Non-pigmented ciliary epithelial cell (primary cell): Measurements from ENCODE around the gene ARFIP1.

Experiments
- DNase-seq: peaks from one replicate; pipeline ENCODE4 v3.0.0-alpha.2; 2010; ENCODE audit warnings: low read depth

Gene ARFIP1

DNA sequence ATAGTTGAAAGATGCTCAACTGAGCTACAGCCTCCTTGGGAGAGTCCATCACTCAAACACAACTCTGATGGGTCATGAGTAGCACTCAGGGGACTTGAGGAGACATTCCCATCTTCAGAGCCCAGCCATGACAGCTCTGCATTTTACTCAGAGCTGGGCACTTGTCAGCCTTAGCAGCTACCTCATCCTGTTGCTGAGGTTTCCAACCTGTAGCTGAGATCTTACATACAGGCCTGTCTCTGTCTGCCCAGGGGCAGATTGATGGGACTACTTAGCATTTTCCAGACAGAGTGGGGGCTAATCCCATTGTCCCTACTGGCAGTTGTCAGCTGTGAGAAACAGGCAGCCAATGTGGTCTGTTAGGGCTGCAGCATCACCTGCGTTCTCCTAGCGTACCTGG is 159.9 kb downstream of the ARFIP1 start:
- DNase-seq, result no peak

DNA sequence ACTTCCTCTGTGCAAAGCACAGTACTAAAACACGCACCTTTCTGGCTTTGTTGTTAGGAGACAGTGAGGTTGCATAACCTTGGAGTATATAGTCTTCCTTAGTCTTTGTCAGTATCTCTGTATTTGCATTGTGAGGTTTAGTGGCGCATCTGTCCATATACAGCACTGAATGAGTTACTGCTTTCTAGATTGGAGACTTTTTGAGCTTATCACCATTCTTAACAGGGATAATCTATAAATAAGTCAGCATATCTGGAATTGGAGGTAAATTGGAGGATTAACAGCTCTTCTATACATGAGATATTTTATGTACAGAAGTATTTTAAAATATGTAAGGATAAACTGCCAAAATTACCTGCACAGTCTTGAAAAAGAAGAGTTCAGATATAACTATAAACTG is 160.7 kb downstream of the ARFIP1 start:
- DNase-seq, result no peak

DNA sequence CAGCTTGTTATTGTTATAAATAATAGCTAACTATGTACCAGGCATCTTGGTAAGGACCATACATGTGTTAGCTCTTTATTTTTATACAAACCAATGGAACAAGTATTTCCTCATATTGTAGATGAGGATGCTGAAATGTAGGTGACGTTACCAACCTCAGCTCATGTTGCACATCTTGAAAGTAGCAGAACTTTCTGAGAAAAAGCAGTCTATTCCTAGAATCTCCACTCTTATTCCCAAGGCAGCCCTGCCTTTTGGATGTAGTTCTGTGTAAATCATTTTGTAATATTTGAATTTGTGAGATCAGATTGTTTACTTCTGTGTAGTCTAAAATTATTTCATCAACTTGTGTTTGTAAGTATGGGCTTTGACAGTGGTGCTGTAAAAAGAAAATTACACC is 161.7 kb downstream of the ARFIP1 start:
- no peak for DNase-seq

DNA sequence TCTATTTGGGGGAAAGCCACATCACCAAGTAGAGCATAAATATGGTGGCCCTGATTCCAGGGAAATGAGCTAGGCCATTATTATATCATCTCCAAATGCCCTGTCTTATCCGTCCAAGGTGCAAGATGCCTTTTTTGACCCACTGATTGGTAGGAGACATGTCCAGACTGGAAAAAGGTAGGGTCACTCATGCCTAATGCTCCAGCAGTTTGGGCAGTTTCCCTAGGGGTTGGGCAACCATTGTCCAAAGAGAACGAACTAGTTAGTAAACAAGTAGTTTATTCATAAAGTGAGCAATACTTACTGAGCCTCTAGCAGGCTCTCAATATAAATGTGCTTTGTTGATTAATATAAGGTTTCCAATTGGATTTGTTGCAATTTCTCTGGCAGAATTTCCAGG is 162.6 kb downstream of the ARFIP1 start:
- no peak for DNase-seq

DNA sequence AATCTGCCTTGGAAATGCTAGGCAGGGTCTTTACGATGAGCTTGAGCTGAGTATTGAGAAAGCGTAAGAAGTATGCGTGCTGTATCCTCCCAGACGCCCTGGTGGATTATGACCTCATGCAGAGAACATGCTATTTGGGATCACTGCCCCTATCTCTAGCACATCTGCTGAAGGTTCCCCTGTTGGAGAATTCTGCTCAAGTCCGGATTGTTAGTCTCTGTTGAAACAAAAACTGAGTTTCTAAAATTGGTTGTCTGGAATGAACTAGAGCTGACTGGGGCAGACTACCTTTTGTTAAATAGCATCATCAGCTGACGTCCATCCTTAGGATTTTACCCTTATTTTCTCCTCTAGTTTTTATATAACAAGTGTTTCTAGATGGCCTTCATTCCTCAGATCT is 163.9 kb downstream of the ARFIP1 start:
- peak; percentile 46 for DNase-seq

DNA sequence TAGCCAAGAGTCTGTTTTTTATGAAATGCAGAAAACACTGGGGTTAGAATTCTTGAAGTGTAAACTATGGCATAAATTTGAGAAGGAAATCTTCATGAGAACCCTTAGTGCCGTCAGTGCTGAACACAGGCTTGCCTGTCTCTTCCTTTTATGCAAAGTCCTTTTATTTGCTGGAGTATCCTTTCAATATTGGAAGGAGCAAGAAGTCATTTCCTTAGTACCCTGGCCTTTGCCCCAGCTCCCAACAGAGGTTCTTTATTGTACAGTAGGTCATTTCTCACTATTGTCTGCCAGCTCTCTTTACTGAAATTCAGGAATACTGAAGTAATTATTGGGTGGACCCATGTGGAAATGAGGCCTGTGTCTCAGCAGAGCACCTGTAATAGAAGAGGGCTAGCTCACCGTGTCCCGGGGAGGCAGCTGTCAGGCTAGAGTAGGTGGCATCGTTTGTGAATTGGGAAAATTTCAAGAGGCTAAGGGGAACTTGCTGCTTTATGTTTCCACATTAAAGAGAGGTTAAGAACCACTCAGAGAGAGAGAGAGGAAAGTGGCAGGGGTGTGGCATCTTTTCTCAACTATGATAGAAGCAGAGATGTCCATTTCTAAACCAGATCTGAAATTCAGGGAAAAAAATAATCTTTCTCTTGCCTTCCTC is 165.0 kb downstream of the ARFIP1 start:
- no peak for DNase-seq

DNA sequence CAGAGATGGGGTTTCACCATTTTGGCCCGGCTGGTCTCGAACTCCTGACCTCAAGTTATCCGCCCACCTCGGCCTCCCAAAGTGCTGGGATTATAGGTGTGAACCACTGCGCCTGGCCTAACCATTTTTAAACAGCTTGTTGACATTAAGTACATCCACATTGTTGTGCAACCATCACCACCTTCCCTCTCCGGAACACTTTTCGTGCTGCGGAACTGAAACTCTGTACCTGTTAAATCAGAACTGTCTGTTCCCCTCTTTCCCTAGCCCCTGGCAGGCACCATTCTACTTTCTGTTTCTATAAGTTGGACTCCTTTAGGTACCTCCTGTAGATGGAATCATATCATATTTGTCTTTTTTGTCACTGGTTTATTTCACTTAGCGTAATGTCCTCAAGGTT is 165.9 kb downstream of the ARFIP1 start:
- no peak for DNase-seq

DNA sequence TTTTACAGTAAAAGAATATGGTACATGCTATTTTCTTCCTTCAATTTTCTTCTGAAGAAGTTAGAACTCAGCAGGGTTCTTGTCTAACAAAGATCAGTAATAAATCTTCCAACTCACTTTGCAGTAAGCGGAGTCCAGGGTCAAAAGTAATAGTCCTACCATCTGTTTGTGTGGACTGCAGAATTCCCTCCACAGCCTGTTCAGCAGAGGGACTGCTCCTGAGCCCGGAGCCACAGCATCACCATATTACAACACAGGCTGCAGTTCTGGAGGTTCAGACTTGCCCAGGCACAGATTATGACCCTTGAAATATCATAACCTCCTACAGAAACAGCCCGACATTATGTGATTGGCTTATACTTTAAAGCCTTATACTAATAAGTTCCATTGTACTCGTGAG is 166.7 kb downstream of the ARFIP1 start:
- no peak for DNase-seq

DNA sequence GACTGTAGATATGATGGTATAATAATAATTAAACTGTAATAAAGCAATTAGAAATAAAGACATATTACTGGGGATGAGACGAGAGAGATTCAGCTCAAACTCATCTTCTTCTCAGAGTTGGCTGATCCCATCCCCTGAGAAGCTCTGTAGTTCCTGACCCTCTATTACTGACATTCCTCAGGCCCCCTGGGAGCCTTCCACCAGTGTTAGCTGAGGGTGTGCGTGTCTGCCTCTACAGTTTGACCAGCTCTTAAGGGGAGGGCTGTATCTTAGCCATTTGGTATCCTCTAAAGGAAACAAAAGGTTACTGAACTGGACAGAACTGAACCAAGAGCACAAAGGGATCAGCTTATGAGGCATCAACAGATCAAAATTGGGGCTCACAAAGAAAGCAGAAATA is 167.6 kb downstream of the ARFIP1 start:
- DNase-seq, result no peak

DNA sequence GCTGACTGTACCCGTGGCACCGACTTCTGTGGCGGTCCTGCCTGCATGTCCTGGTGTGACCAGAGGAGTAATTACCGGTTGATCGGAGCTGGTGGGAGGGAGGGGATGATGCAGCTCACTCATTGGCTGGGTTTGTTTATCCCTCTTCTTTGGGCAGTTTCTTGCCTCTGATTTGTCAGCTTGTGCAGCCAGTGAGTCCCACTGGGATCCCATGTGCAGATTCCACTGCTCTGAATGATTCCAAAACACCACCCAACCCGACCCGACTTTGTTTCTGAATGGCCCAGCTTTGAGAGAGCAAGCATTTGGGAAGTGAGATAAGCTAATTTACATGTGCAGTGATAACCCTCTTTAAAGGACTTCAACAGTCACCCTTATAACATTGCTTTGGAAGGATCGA is 170.2 kb downstream of the ARFIP1 start:
- no peak for DNase-seq

DNA sequence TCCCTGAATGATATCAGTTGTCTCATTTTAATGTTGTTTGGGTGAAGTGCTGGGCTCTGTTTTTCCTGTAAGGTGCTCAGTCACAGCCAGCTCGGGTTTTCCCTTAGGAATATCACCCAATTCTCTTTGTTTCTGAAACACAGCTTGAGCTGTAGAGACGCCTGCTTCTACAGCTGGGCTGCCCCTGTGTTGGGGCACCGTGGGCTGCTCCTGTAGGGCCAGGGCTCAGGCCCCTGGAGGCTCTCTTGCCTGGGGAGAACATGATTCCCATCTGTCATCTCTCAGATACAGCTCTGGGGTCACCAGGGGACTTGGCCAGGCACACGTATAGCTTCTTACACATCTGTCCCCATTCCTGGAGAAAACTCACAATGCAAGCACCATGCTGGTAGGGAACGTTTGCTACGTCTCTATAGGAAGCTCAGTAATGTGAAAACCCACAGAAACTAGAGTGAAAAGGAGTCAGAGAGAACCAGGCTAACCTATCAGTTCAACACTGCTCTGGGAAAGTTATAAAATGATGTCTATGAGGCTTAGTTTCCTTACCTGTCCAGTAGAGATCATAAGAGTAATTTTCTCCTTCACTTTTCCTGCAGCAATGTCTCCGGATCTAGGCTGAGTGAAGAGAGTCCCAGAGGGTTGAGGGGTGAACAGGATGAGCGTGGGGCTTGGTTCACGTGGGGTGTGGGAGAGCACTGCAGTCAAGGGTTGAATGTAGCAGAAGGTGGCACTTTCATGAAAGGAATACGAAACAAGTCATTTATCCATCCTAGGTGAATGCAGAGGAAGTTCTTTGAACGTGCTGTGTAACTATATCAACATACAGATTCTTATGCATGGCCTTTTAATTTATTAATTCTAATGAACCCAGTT is 170.9 kb downstream of the ARFIP1 start:
- no peak for DNase-seq

DNA sequence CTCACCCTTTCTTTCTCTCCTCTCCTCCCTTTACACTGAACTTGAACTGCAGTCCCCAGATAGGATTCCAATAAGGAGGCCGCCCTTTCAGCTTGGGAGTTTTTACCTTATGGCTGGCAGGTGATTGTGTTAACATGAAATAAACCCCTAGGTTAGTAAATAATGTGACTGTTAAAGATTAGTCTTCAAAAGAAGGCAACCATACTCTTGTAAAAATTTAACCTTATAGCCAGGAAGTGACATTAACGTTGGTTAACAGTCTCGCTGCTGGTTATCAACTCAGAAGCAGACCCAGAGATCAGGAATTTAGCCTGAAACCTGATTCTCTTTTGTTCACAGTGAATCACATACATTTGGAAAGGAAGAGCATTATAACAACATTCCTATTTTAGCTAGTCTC is 171.6 kb downstream of the ARFIP1 start:
- DNase-seq, result no peak

DNA sequence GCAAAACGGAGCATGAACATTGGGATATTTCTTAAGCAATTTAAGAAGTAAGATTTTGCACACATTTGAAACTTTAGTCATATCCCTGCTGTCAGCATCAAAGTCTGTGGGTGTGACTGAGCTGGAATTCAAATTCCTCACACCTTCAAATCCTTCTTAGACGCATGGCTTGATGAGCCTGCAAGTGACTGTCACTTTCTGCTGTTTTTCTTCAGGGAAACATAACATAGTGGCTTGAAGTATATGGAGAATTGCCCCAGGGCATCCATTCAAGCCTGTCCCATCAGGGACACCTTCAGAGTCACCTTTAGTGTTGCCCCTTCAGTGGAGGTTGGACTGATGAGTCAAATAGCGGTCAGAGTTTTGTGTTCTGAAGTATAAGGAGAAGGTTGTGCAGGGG is 173.8 kb downstream of the ARFIP1 start:
- no peak for DNase-seq

DNA sequence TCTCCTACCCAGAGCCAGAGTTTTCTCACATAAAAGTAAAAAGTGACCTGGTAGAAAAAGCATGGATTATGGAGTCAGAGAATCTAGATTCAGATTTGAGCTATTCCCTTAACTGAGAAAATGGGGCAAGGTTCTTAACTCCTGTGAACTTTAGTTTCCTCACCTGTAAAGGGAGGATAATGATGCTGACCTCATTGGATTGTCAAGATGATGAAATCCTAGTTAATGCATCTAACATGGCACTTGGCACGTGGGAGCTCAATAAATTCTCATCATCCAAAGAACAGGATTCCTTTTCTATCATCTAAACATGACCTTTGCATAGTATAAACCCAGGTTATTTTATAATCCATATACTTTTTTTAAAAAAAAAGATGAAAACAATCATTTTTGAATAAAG is 175.0 kb downstream of the ARFIP1 start:
- no peak for DNase-seq

DNA sequence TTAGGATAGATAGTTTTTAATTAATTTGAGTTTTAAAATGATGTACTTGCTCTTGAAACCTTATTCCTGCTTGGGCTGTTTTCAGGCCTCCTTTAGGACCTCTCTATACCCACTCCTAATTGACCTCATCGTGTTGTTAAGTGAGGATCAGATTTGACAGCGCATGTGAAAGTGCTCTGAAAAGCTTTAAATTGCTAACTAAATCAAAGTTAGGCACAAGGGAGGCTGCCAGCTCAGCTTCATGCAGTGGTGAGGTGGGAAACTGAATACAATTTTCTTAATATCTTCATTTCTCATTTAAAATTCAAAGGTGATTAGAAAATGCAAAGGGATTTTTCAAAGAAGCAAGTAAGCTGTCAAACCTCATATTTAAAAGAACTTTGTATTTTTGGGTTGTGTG is 176.4 kb downstream of the ARFIP1 start:
- no peak for DNase-seq

DNA sequence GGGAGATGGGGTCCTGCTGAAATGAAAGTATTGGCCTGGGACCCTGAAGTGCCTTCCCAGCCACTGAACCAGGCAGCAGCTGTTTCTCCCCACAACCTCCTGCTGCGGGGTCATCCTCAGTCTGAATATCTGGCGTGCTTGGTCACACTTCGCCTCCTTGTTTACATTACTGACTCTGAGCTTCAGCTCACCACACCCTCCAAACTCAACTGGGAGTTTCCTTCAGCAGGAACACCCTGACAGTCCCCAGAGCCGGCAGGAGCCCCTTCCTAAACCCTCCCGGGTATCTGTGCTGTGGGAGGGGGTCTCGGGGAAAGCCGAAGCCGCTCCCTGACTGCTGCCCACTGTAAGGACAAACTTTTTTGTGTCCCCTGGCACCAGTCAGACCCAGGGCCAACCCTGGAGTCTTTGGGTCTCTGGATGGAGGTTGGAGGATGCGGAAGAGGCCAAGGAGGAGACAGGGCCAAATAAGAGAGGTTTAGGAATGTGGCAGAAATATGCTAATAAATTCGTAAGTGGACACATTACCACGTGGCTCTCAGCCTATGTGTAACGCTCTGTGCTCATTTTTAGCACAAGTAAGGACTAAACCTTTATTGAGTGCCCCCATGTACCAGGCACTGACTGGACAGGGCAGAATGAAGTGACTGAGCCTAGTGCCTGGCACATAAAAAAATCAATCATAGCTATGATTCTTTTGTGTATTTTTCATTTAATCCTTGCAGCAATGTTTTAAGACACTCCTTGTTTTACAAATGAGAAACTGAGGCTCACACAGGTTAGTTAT is 177.1 kb downstream of the ARFIP1 start:
- peak; percentile 61 for DNase-seq

DNA sequence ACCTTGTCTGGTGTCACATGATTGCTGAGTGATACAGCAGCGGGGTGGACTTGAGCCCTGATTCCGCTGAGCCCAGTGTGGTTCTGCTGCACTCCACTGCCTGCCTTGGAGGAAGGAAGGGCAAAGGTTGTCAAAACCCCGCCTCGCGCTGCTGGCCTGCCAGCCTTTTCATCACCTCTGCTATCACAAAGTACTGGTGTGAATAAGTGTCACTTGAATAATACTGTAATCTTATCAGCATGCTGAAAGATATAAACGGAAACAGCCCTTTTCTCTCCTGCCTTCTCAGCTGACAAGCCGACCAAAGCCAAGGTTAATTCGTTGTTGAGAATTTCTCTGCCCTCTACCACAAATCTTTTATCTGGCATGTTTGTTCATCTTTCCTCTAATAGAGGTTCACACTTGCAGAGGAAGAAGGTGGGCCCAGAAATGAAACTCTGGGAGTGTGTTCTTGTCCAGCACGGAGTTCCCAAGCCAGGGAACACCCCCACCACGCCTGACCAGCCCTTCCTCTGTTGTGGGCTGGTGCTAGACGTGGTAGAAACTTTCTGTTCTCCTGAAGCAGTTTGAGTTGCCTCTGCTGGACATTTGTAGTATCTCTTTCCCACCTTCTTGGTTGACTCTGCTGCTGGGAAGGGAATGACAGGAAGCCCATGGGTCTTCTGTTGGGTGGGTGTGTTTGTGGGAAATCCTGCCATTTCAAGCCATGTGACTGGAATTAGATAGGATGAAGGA is 177.8 kb downstream of the ARFIP1 start:
- DNase-seq, result no peak

DNA sequence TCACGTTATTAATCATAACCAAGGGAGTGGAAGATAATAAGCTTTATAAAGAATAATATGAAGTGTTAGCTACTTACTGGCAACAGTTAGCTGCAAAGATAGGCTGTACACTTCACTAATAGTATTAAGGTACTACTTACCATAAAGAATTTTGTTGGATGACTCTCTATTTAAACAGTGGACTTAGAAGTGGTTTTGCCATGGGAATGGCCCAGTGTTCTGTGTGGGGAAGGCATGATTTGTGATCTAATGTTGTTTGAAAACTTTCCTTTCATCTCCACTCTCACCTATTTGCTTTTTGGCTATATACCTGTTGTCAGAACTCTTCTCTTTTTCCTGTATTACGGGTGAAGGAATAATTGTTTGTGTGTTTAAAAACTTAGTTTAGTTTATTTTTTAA is 179.3 kb downstream of the ARFIP1 start:
- no peak for DNase-seq

DNA sequence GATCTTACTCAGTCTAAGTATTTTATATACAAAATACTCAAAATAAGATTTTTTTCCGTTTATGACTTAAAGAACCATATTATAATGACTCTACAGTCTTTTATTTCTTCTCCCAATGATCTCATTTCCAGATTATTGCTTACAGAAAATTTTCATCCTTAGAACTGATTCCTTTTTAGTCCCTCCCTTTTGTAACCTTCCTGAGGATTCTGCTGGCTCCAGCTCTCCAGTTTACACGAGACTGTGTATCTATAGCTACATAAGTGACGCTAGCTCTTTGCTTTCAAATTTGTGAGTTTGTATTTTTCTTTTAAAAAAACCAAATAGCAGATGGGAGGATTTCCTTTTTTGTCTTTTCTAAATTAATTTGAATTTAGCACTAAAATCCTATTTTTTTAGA is 180.3 kb downstream of the ARFIP1 start:
- DNase-seq, result no peak

DNA sequence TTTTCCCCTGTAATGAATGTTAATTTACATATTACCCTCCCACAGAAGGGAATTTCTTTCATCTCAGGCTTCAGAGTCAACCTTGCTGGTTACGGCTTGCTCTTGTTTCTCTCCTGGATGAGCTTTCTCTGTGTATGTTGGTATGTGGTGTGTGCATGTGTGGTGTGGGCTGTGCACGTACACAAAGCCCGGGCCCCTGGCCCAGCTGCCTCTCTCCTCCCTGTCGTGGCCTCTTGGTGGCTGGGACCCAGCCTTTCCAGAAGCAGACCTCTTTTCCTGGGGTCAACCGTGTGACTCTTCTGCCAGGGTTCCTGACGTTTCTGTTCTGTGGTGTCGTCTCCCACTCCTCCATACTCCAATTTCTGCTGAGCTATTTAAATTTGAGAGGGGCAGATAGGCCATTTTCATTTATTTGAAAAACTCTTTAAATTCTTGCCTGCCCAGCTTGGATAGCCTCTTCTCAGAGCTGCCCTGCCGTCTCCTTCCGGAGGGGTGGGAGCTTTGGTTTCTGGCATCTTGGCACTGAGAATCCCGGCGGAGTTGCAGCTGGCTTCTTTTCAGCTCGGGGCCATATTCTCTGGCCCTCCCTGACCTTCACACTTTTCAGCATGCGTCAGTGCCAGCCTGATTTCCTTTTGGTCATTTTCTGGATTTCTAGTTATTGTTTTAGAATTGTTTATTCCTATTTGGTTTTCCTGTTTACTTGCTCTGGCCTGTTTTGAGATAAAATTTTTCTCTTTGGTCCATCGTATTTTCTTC is 181.4 kb downstream of the ARFIP1 start:
- DNase-seq, result no peak

DNA sequence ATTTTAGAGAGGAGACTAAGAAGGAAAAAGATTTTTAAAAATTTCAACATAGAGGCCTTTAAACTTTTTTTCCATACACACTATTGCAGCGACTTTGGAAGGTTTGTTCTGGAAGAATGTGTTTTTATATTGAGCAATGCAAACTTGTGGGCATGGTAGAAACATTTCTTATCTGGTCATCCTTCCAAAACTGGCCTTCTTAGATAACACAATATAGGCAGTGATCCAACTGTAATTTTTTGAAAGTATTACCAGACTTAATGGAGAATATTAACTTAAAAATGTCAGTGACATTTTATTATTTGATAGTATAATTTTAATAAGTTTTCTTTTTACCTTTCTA is 182.0 kb downstream of the ARFIP1 start:
- DNase-seq, result no peak
